NCI-H2227 (cell line): ENCODE measurements around the gene LDB3.
A peak's percentile ranks its signal among the peaks of the same experiment; 100 is the strongest.

Experiments
- DNase-seq: peaks from one replicate; lab custom pipeline; 2025; ENCODE audit not compliant: unreplicated experiment; lab: John Stamatoyannopoulos, UW

Gene LDB3

GRCh38 chr10:86705139-86705538, 36.8 kb downstream of the LDB3 start:
- DNase-seq: no peak

GRCh38 chr10:86705905-86706304, 37.6 kb downstream of the LDB3 start:
- no peak for DNase-seq

- DNase-seq: no peak
These were observed 38.1 kb downstream of the LDB3 start for GRCh38 chr10:86706401-86706841.

GRCh38 chr10:86706977-86707376, 38.7 kb downstream of the LDB3 start:
- DNase-seq: no peak

- DNase-seq: no peak
These were observed 39.2 kb downstream of the LDB3 start for GRCh38 chr10:86707505-86707904.

GRCh38 chr10:86708068-86708782, 39.9 kb downstream of the LDB3 start:
- DNase-seq: no peak

GRCh38 chr10:86708783-86709380, 40.6 kb downstream of the LDB3 start:
- no peak for DNase-seq

- DNase-seq: no peak
These were observed 41.3 kb downstream of the LDB3 start for GRCh38 chr10:86709396-86710185.

GRCh38 chr10:86710987-86711512, 42.7 kb downstream of the LDB3 start:
- DNase-seq: peak; percentile 88

GRCh38 chr10:86711513-86712316, 43.4 kb downstream of the LDB3 start:
- peak; percentile 72 for DNase-seq

GRCh38 chr10:86712317-86712707, 44.0 kb downstream of the LDB3 start:
- DNase-seq: peak; percentile 65

GRCh38 chr10:86715156-86715795, 47.0 kb downstream of the LDB3 start:
- no peak for DNase-seq

GRCh38 chr10:86715836-86716235, 47.5 kb downstream of the LDB3 start:
- no peak for DNase-seq

- DNase-seq: no peak
These were observed 48.2 kb downstream of the LDB3 start for GRCh38 chr10:86716466-86716865.

- no peak for DNase-seq
These were observed 50.2 kb downstream of the LDB3 start for GRCh38 chr10:86718556-86718955.

GRCh38 chr10:86721232-86721631, 52.9 kb downstream of the LDB3 start:
- no peak for DNase-seq

GRCh38 chr10:86723009-86723408, 54.7 kb downstream of the LDB3 start:
- no peak for DNase-seq

- DNase-seq: no peak
These were observed 56.1 kb downstream of the LDB3 start for GRCh38 chr10:86724445-86724844.

GRCh38 chr10:86725980-86726676, 57.8 kb downstream of the LDB3 start:
- no peak for DNase-seq

GRCh38 chr10:86726677-86726999, 58.3 kb downstream of the LDB3 start:
- DNase-seq: no peak
